Hair follicle dermal papilla cell (primary cell): ENCODE results near the gene AP4M1. TPM values are rescaled to one million over a fixed set of nuclear protein-coding genes. Genes with fewer than 3 reads are reported as not detected.

Experiments used
- small RNA-seq: library from RNA; depleted of rRNA; stranded (forward); fragments of <200 nt; gene quantifications from one replicate; pipeline ENCODE3, GENCODE V24; 2012
- total RNA-seq: library from RNA; depleted of rRNA; stranded (reverse); fragments of >200 nt; gene quantifications from 2 replicates; pipeline ENCODE4 v1.2.3, GENCODE V29; 2012

The AP4M1 gene
- 15.7 and 23.4 TPM in 2 replicates for total RNA-seq

GRCh38 chr7:100101016-100101862, at the start of gene AP4M1, which contains the start of gene MCM7:
TSS of gene AP4M1 (plus strand) at chr7:100101643. CDS start at chr7:100101715, 72 bp downstream.
TSS of gene MCM7 (minus strand) at chr7:100101397. CDS start at chr7:100101294, 103 bp downstream.

DNA sequence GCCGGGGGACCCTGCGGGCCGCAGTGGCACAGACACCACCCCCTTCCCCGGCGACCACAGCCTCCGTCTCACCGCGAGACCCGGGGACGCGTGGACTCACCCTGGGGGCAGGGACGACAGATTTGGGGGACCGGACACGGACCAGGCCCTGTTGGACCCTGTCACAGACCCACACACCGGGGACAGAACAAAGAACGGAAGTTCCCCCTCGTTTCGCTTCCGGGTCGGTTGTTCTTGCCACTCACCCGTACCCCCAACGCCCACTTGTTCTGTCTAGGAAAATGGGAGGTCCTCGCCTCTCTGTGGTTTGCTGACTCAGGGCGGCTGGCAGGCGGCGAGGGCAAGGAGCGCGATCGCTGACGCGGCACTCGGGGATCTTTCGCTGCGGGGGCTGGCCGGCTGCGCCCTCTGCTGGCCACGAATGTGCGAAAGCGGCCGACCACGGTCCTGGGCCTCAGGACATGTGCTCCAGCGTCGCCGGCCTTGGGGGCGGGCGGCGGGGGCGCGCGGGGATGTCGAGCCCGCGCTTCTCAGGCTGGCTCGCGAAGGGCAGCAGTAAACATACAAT, 19.8 kb upstream of the AP4M1 start, which contains the start of gene ZNF3:
TSS of gene ZNF3 (minus strand) at position 189 of the 568 bp plus-strand sequence. CDS start 4,366 bp downstream, outside the sequence.

GRCh38 chr7:100088621-100089457, 12.6 kb upstream of the AP4M1 start, which contains the start of gene COPS6:
TSS of gene COPS6 (plus strand) at chr7:100088969. CDS start at chr7:100088991, 22 bp downstream.

DNA sequence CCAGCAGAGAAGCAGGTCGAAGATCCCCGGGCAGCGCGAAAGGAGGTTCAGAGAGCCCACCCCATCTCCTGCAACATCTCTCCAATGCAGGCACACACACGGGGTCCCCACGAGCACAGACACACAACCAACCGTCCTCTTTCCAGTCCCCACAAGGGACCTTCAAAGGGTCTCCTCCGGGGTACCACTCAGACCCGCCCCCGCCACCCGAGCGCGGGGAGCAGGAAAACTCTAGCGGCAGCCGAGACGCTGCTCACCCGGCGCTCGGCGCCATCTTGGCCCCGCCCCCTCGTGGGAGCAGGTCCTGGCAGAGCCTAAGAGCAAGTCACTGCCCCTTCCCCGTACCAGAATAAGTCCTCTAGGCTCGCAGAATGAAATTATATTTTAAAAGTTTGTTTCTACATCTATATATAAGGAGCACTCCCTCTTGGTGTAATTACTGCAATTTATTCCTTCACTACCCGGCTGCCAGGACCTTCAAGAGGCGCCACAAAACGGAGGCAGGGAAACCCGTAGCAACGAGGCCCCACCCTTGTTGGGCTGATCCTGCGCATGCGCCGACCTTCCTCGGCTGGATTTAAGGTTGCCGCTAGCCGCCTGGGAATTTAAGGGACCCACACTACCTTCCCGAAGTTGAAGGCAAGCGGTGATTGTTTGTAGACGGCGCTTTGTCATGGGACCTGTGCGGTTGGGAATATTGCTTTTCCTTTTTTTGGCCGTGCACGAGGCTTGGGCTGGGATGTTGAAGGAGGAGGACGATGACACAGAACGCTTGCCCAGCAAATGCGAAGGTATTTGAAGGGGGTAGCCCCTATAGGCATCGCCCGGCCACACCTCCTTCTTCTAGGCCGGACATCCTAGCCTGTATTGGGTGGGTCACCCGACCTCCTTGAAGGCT, 17.9 kb downstream of the AP4M1 start, which contains the start of the genes CNPY4 and TAF6:
TSS of gene CNPY4 (plus strand) at position 563 of the 898 bp plus-strand sequence. CDS start at position 674, 111 bp downstream.
TSS of gene TAF6 (minus strand) at position 287 of the 898 bp plus-strand sequence. CDS start 5,149 bp downstream, outside the sequence.

DNA sequence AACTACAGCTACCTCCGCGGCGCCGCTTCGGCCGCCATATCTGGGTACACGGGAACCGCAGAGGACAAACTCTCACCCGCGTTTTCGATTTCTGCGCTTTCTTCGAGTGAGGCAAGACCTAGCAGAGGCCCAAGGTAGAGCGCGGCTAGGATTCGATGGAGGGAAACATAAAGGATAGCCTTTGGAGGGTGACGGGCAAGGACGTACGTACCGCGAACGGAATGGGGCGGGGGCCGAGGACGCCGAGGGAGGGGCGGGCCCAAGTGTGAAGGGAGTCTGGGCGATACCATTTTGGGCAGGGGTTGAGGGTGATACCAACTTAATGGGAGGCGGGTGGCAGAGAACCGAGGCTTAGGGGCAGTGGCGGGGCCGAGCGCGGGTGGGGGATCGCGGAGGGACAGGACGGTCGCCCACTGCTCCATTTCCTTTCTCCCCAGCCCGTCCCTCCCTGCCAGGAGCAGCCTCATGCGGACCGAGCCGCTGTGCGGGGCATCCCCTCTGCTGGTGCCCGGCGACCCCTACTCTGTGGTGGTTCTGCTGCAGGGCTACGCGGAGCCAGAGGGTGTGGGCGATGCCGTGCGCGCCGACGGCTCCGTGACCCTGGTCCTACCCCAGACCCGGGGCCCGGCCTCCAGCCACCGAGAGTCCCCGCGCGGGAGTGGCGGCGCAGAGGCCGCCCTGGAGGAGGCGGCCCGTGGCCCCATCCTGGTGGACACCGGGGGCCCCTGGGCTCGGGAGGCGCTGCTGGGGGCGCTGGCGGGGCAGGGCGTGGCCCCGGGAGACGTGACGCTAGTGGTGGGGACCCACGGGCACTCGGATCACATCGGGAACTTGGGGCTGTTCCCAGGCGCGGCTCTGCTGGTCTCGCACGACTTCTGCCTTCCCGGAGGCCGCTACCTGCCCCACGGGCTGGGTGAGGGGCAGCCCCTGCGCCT, 25.8 kb downstream of the AP4M1 start, which contains the start of gene MBLAC1:
TSS of gene MBLAC1 (plus strand) at position 37 of the 935 bp plus-strand sequence. CDS start at position 466, 429 bp downstream.

GRCh38 chr7:100148559-100149328, 47.3 kb downstream of the AP4M1 start, which contains the start of gene LAMTOR4:
TSS of gene LAMTOR4 (plus strand) at chr7:100148918. CDS start at chr7:100148973, 55 bp downstream.

Small RNAs within 50 kb of the gene (small RNA-seq; reads per million reads assigned to genes)
- gene MIR106B (5,402 reads per million, percentile 100 among the genes with 10 or more reads in this experiment), gene MIR25 (4,467 reads per million, percentile 100 among the genes with 10 or more reads in this experiment), gene MIR93 (5,333 reads per million, percentile 100 among the genes with 10 or more reads in this experiment)

Other genes starting within 250 kb of the AP4M1 start
- gene OR2AE1, start 224.6 kb upstream of the AP4M1 start, total RNA-seq: 0.32 TPM in 1 of 2 replicates, not detected in the other
- 25.2 and 29.0 TPM in 2 replicates for gene TRIM4, start 182.1 kb upstream of the AP4M1 start, total RNA-seq
- gene GJC3, start 172.0 kb upstream of the AP4M1 start, total RNA-seq: not detected in 2 replicates
- 0.12 TPM in 1 of 2 replicates, not detected in the other for gene AZGP1, start 125.6 kb upstream of the AP4M1 start, total RNA-seq
- 42.1 and 62.0 TPM in 2 replicates for gene ZKSCAN1, start 86.0 kb upstream of the AP4M1 start, total RNA-seq
- 10.9 and 17.4 TPM in 2 replicates for gene ZSCAN21, start 51.9 kb upstream of the AP4M1 start, total RNA-seq
- 23.3 and 31.5 TPM in 2 replicates for gene ZNF3, start 19.9 kb upstream of the AP4M1 start, total RNA-seq
- 32.3 and 42.3 TPM in 2 replicates for gene COPS6, start 12.7 kb upstream of the AP4M1 start, total RNA-seq
- gene MCM7, start 246 bp upstream of the AP4M1 start, total RNA-seq: 12.5 and 12.8 TPM in 2 replicates
- gene TAF6, start 17.7 kb downstream of the AP4M1 start, total RNA-seq: 39.9 and 40.7 TPM in 2 replicates
- 29.4 and 31.0 TPM in 2 replicates for gene CNPY4, start 18.0 kb downstream of the AP4M1 start, total RNA-seq
- gene MBLAC1, start 25.3 kb downstream of the AP4M1 start, total RNA-seq: 1.8 and 2.9 TPM in 2 replicates
- gene LAMTOR4, start 47.3 kb downstream of the AP4M1 start, total RNA-seq: 54.8 and 60.7 TPM in 2 replicates
- 10.3 and 14.3 TPM in 2 replicates for gene TRAPPC14, start 57.1 kb downstream of the AP4M1 start, total RNA-seq
- gene GAL3ST4, start 67.0 kb downstream of the AP4M1 start, total RNA-seq: 3.6 and 4.9 TPM in 2 replicates
- 0.73 and 1.6 TPM in 2 replicates for gene GPC2, start 75.7 kb downstream of the AP4M1 start, total RNA-seq
- gene STAG3, start 76.3 kb downstream of the AP4M1 start, total RNA-seq: 0.12 and 0.32 TPM in 2 replicates
- gene PVRIG, start 118.3 kb downstream of the AP4M1 start, total RNA-seq: not detected in 2 replicates
- not detected in 2 replicates for gene SPDYE3, start 206.1 kb downstream of the AP4M1 start, total RNA-seq